ENCODE measurements around the gene MORN5. TPM values are rescaled to one million over a fixed set of nuclear protein-coding genes. Genes with fewer than 3 reads are reported as not detected.

The MORN5 gene
- total RNA-seq, 2 donors from 2014 or later: not detected

DNA sequence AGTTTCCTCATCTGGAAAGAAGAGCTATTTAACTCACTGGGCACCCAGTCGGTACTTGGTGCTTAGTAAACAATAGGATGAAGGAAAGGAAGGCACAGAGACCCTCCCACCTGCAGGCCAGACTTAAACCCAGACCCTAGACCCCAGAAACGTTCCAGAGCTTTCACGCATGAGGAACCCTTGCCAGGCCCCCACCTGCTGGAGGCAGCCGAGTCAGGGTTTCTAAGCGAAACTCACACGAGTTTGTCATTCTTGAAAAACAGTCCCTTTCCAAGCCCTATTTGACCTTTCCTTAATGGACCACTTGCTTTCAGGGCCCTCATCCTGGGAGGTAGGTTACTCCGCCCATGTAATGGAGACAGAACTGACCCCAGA lies 30.8 kb upstream of the MORN5 start:
- H3K4me1 Mint-ChIP-seq (ENCODE audit: low read depth in 2 of 2): peaks cover 12 to 13% of the 10 kb centered on the region in 2 donors
- H3K9me3 Mint-ChIP-seq: no peaks in the 10 kb centered on the region
- no peak overlapping the region for H3K27ac Mint-ChIP-seq
- no peaks in the 10 kb centered on the region for H3K36me3 Mint-ChIP-seq
- H3K4me3 Mint-ChIP-seq: no peak overlapping the region
- DNase-seq (ENCODE audit: low spot score) (no peak), ATAC-seq (no peak)
- H3K27me3 Mint-ChIP-seq: peaks cover 16 to 30% of the 10 kb centered on the region in 2 donors

DNA sequence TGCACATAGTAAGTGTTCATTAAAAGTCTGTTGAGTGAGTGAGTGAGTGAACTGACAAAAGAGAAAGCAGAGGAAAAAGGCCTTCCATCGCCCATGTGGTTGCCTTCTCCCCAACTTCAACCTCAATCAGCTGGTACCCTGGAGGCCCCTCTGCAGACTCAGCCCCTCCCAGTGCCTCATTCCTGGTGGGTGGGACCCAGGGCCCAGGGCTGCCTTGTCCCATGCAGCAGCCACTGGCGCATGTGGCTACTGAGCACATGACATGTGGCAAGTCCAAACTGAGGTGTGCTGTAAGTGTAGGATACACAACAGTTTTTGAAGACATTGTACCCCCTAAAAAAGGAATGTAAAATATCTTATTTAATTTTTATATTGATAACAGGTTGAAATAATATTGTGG lies 29.7 kb upstream of the MORN5 start:
- H3K4me1 Mint-ChIP-seq (ENCODE audit: low read depth in 2 of 2): peaks cover 12% of the 10 kb centered on the region in 2 donors
- DNase-seq (ENCODE audit: low spot score) (no peak), ATAC-seq (no peak)
- no peaks in the 10 kb centered on the region for H3K36me3 Mint-ChIP-seq
- no peak overlapping the region for H3K4me3 Mint-ChIP-seq
- no peak overlapping the region for H3K27ac Mint-ChIP-seq
- peaks cover 15 to 21% of the 10 kb centered on the region in 2 donors for H3K27me3 Mint-ChIP-seq
- H3K9me3 Mint-ChIP-seq: no peaks in the 10 kb centered on the region

DNA sequence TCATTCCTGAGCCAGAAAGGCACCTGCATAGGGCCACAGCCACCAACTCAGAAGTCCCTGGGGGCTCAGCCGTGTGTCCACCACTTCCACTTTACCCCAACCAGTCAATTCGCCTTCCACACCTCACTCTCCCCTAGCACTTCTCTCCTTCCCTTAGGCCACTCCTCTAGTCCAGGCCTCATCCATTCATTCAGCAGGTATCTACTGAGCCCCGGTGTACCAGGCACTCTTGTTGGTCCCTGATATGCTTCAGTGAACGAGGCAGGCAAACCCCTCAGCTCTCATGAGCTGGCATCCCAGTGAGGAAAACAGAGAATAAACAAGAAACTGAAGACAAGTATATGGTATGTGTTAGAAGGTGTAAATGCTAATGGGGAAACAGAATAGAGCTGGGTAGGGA lies 28.9 kb upstream of the MORN5 start:
- Mint-ChIP-seq H3K4me3 (no peak overlapping the region), H3K36me3 (no peaks in the 10 kb centered on the region), H3K9me3 (no peaks in the 10 kb centered on the region), H3K27ac (no peak overlapping the region), H3K4me1 (ENCODE audit: low read depth in 2 of 2) (peaks cover 7 to 8% of the 10 kb centered on the region in 2 donors), H3K27me3 (peaks cover 8 to 16% of the 10 kb centered on the region in 2 donors)
- ATAC-seq (no peak), DNase-seq (ENCODE audit: low spot score) (no peak)

DNA sequence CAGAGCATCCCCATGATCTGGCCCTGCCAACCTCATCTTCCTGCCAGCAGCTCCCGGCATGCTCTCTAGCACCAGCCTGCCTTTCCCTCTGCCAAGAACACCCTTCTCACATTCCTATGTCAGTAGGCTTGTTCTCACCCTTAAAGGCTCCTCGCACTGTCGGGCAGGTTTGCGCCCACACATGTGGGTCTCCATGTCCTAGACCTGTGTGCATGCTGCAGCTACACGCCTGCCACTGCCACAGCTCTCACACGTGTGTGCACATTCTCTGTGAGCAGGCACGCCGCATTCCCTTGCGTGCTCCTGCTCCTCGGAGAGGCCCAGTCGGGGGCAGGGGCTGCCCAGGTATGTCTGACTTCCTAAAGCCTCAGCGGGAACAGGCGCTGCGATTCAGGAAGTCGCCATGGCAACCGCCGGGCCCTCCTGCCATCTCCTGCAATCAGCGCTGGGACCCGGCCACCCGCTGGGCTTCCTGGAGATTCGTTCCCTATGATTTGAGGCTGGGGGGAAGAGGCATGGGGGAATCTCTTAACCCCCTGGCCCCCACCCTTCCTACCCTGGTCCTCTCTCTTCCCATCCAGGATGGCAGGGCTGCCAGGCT lies 28.2 kb upstream of the MORN5 start:
- H3K9me3 Mint-ChIP-seq: no peaks in the 10 kb centered on the region
- H3K27me3 Mint-ChIP-seq: peaks cover 2 to 10% of the 10 kb centered on the region in 2 donors
- H3K4me1 Mint-ChIP-seq (ENCODE audit: low read depth in 2 of 2): peaks cover 1 to 2% of the 10 kb centered on the region in 2 donors
- no peak for DNase-seq (ENCODE audit: low spot score)
- no peak overlapping the region for H3K27ac Mint-ChIP-seq
- no peak overlapping the region for H3K4me3 Mint-ChIP-seq
- no peaks in the 10 kb centered on the region for H3K36me3 Mint-ChIP-seq
- no peak for ATAC-seq

DNA sequence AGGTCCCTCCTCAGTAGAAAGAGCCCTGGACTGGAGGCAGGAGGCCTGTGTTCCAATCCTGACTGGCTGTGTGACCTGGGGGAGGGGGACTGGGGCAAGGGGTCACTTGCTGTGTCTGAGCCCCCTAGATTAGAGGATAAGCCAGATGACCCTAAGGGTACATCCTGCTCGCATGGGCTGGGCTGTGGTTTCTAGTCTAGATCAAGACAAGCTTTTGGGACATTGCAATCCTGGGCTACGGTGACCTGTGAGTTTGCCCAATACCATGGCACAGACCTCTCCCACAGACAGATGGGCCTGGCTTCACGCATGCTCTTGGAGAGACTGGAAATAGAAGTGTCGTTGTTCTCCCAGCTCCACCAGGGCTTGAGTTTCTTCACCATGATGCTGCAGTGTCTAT lies 27.2 kb upstream of the MORN5 start:
- ATAC-seq (no peak), DNase-seq (ENCODE audit: low spot score) (no peak)
- Mint-ChIP-seq H3K4me1 (ENCODE audit: low read depth in 2 of 2) (no peaks in the 10 kb centered on the region), H3K27me3 (peaks cover 0 to 7% of the 10 kb centered on the region in 2 donors), H3K36me3 (no peaks in the 10 kb centered on the region), H3K9me3 (no peaks in the 10 kb centered on the region), H3K27ac (no peak overlapping the region), H3K4me3 (no peak overlapping the region)

DNA sequence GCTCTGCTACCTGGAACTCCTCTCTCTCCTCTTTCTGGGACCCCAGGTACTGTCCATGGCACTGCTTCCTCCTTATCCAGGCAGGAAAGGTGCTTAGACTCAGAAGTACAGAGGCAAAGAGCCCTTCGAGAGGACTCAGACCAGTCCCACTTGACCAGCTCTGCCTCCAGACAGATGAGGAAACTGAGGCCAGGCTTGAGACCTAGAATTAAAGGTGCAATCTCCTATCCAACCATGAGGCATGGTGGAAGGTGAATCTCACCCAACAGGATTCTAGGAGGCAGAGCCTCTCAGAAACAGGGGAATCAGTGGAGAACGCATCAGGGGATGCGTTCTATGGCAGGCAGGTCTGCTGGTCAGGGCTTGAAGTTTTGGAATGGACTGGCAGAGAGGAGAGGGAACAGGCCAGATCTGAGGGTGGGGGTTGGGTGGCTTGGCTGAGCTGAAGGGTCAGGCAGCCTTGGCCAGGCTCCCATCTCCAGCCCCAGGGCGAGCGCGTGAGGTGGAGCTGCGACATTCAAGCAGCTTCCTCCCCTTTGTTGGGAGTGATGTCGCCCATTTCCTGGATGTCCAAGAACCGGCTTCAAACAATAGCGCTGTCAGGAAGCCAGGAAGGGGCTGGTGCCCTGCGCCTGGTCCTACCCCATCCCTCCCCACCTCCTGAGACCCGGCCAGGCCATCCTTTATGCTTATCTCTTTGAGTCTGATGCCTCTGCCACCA lies 26.3 kb upstream of the MORN5 start:
- no peak overlapping the region for H3K27ac Mint-ChIP-seq
- H3K36me3 Mint-ChIP-seq: no peaks in the 10 kb centered on the region
- H3K4me3 Mint-ChIP-seq: no peak overlapping the region
- H3K9me3 Mint-ChIP-seq: no peaks in the 10 kb centered on the region
- DNase-seq (ENCODE audit: low spot score) (no peak), ATAC-seq (no peak)
- no peaks in the 10 kb centered on the region for H3K4me1 Mint-ChIP-seq (ENCODE audit: low read depth in 2 of 2)
- peaks cover 0 to 6% of the 10 kb centered on the region in 2 donors for H3K27me3 Mint-ChIP-seq

DNA sequence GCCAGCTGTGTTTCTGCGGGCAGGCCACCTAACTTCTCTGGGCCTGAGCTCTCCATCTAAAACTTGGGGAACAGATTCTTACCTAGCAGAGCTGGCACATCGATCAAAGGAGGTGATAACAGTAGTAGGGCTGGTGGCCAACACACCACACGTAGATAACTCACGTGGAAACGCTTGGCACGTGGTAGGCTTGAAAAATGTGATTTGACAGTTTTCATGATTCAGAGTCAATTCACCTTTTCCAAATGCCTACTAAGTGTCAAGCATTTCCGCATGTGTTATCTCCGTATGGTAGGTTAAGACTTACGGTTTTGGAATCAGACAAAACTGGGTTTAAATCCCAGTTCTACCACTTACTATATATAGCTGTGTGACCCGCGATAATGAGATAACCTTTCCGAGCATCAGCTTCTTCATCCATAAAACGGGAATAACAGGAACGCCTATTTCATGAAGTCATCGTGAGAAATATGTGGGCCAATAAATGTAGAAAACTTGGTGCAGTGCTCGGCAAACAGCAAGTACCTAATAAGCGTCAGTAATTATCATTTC lies 25.6 kb upstream of the MORN5 start:
- no peak for ATAC-seq
- Mint-ChIP-seq H3K4me1 (ENCODE audit: low read depth in 2 of 2) (no peaks in the 10 kb centered on the region), H3K4me3 (no peak overlapping the region), H3K27ac (no peak overlapping the region), H3K36me3 (no peaks in the 10 kb centered on the region), H3K27me3 (peaks cover 0 to 6% of the 10 kb centered on the region in 2 donors), H3K9me3 (no peaks in the 10 kb centered on the region)
- DNase-seq (ENCODE audit: low spot score): no peak

DNA sequence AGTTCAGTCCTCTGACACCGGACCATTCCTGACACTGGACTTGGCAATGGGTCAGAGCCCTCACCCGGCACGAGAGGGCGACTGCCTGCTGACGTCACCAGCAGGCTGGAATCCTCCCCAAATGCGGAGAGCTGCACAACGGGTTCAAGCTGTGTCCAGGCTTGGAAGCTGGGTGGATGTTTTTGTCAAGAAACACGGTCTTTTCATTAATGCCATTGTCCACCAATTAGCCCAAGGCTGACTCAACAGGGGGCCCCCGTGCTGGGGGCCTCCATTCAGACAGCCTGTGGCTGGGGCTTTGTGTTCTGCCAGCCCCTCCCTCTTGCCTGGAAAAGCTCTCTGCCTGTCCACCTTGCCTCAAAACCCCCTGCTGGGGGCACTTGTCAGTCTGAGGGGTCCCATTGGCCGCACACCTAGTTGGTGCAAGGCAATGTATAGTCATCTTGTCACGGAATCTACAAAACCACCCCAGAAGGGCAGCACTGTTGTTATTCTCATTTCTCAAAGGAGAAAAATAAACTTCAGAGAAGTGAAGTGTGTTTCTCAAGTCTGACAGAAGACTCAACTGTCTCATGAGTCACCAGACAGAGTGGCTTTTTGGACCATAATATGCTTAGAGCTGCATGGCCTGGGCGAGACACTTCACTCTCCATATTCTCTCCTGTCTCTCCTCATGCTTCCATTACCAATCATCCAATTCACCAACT lies 24.7 kb upstream of the MORN5 start:
- no peak overlapping the region for H3K27ac Mint-ChIP-seq
- no peaks in the 10 kb centered on the region for H3K9me3 Mint-ChIP-seq
- H3K27me3 Mint-ChIP-seq: peaks cover 0 to 6% of the 10 kb centered on the region in 2 donors
- DNase-seq (ENCODE audit: low spot score): no peak
- H3K4me1 Mint-ChIP-seq (ENCODE audit: low read depth in 2 of 2): no peaks in the 10 kb centered on the region
- ATAC-seq: no peak
- no peaks in the 10 kb centered on the region for H3K36me3 Mint-ChIP-seq
- no peak overlapping the region for H3K4me3 Mint-ChIP-seq

DNA sequence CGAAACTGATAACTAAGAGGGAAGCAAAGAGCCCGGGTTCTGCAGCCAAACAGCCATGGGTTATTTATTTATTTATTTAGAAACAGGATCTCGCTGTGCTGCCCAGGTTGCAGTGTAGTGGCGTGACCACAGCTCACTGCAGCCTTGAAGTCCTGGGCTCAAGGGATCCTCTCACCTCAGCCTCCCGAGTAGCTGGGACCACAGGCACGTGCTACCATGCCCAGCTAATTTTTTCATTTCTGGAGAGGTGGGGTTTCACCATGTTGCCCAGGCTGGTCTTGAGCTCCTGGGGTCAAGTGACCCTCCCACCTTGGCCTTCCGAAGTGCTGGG lies 24.2 kb upstream of the MORN5 start:
- Mint-ChIP-seq H3K27ac (no peak overlapping the region), H3K4me3 (no peak overlapping the region), H3K36me3 (no peaks in the 10 kb centered on the region), H3K27me3 (peaks cover 0 to 6% of the 10 kb centered on the region in 2 donors), H3K9me3 (no peaks in the 10 kb centered on the region), H3K4me1 (ENCODE audit: low read depth in 2 of 2) (no peaks in the 10 kb centered on the region)
- DNase-seq (ENCODE audit: low spot score) (no peak), ATAC-seq (no peak)

DNA sequence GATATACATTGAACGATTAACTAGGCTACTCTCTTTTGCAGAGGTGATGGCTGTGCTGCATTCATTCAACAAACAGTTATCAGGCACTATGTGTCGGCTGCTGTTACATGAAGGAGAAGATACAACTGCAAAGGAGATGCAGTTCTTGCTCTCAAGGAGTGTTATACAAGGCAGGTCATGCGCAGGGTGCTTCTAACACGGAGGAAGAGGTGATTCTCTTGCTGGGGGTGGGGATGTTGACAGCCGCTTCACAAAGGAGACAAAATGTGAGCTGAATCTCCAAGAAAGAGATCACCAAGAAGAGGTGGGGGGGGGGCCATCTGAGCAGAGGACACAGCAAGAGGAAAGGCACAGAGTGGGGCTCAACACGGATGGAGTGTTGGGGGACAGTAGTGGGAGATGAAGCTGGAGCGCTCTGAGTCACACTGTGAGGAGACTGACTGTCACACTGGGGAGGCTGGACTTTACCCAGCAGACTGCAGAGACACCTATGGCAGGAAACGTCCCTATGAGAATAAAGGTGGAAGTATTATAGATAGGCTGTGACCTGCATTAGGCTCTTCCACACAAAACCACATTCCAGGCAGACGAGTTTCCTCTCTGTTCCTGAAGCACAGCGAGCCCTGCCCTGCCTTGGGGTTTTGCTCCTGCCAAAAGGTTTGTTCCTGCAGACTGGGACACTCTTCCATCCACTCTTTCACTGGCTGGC lies 21.0 kb upstream of the MORN5 start:
- Mint-ChIP-seq H3K4me3 (no peak overlapping the region), H3K27ac (no peak overlapping the region), H3K9me3 (no peaks in the 10 kb centered on the region), H3K36me3 (peaks cover 9% of the 10 kb centered on the region), H3K27me3 (no peaks in the 10 kb centered on the region), H3K4me1 (ENCODE audit: low read depth in 2 of 2) (no peaks in the 10 kb centered on the region)
- no peak for DNase-seq (ENCODE audit: low spot score)
- ATAC-seq: no peak

DNA sequence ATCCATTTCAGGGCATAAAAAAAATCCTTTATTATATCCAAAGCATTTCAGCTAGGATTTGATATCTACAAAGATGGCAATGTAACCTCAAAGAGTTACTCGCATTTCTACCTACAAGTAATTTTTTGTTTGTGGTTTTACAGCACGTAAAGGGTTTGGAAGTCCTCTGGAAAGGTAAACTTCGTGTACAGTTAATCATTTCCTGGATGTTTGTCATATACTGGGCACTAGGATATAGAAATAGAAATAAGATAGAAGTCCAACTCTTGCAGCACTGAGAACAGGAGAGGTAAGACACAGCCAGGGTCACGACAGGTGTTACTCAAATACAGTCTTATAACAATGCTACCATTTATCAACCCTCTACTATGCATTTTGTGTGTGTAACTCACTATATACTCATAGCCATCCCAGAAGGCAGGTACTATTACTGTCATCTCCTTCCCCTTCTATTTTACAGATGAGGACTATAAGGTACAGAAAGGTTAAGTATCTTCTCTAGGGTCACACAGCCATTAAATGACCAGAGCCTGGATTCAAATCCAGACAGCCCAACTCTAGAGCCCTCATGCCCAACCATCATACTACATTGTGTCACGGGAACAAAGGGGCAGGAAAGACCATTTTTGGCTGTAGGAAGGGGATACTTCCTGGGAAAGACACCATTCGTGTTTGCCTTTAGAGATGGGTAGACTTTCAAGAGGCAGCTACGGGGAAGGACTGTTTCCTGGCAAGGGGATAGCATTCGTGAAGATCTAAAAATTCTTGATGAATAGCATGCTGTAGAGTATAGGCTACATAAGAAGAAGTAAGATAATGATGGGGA lies 19.1 kb upstream of the MORN5 start:
- no peaks in the 10 kb centered on the region for H3K27me3 Mint-ChIP-seq
- no peak overlapping the region for H3K4me3 Mint-ChIP-seq
- DNase-seq (ENCODE audit: low spot score) (no peak), ATAC-seq (no peak)
- H3K36me3 Mint-ChIP-seq: peaks cover 20% of the 10 kb centered on the region
- no peak overlapping the region for H3K27ac Mint-ChIP-seq
- H3K9me3 Mint-ChIP-seq: no peaks in the 10 kb centered on the region
- H3K4me1 Mint-ChIP-seq (ENCODE audit: low read depth in 2 of 2): peaks cover 0 to 7% of the 10 kb centered on the region in 2 donors

DNA sequence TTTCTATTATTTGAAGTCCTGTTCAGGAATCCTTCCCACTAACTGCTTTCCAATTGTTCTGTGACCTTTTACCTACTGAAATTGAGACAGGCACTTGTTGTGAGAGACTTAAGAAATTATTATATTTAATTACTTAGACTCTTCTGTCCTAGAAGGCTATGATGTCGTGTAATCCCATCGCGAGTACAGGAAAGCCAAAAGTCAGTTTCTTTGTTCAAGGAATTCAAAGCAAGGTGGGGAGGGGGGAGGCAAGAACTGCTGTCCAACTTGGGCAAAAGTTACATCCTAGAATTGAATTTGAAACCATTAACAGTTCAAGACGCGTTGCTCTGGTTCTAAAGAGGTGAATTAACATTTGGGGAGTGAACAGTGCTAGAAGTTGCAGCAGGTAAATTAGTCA lies 18.0 kb upstream of the MORN5 start:
- H3K9me3 Mint-ChIP-seq: no peaks in the 10 kb centered on the region
- no peak overlapping the region for H3K27ac Mint-ChIP-seq
- H3K27me3 Mint-ChIP-seq: no peaks in the 10 kb centered on the region
- H3K4me3 Mint-ChIP-seq: no peak overlapping the region
- DNase-seq (ENCODE audit: low spot score) (no peak), ATAC-seq (no peak)
- H3K4me1 Mint-ChIP-seq (ENCODE audit: low read depth in 2 of 2): peaks cover 0 to 7% of the 10 kb centered on the region in 2 donors
- peaks cover 20% of the 10 kb centered on the region for H3K36me3 Mint-ChIP-seq

DNA sequence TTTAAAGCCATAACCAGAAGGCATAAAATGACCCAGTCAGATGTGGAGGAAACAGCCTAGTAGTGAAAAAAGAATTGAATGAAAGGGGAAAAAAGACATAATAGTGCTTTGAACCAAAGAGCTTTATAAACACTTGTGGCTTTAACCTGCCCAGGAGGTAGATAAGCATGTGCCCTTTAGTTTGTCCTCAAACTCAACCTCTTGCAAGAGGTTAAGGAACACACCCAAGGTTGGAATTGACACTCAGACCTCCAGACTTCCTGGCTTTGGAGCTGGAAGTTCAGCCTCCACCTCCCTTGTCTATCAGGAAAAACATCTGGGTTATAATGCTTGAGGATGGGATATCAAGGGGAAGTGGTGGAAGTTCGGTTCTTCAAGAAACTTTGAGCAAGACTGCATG lies 16.4 kb upstream of the MORN5 start:
- Mint-ChIP-seq H3K27me3 (no peaks in the 10 kb centered on the region), H3K27ac (no peak overlapping the region), H3K4me1 (ENCODE audit: low read depth in 2 of 2) (peaks cover 0 to 7% of the 10 kb centered on the region in 2 donors), H3K4me3 (no peak overlapping the region), H3K9me3 (no peaks in the 10 kb centered on the region), H3K36me3 (peaks cover 20% of the 10 kb centered on the region)
- DNase-seq (ENCODE audit: low spot score) (no peak), ATAC-seq (no peak)
